ENCODE data around the gene C1orf53.

Gene C1orf53

GRCh38 chr1:197922070-197922390, 19.6 kb downstream of the C1orf53 start:
- TF ChIP-seq CTCF (IDR thresholded peaks at IDR 0.05; ENCODE audit: low read depth, low read length, missing control alignments): no peak
- DNase-seq (ENCODE audit: low read depth): no peak
- no peak overlapping the region for H3K4me3 ChIP-seq (ENCODE audit: low read depth, low read length)

- no peak for DNase-seq (ENCODE audit: low read depth)
- no peak for TF ChIP-seq CTCF (IDR thresholded peaks at IDR 0.05; ENCODE audit: low read depth, low read length, missing control alignments)
- H3K4me3 ChIP-seq (ENCODE audit: low read depth, low read length): no peak overlapping the region
Observed at GRCh38 chr1:197923038-197923437, 20.6 kb downstream of the C1orf53 start.

- no peak for DNase-seq (ENCODE audit: low read depth)
- TF ChIP-seq CTCF (IDR thresholded peaks at IDR 0.05; ENCODE audit: low read depth, low read length, missing control alignments): peak; percentile 70
Observed at GRCh38 chr1:197924516-197925123, 22.2 kb downstream of the C1orf53 start.

GRCh38 chr1:197927908-197928665, 25.7 kb downstream of the C1orf53 start:
- DNase-seq (ENCODE audit: low read depth): no peak
- H3K4me3 ChIP-seq (ENCODE audit: low read depth, low read length): no peak overlapping the region
- no peak for TF ChIP-seq CTCF (IDR thresholded peaks at IDR 0.05; ENCODE audit: low read depth, low read length, missing control alignments)

More at GRCh38 chr1:197924516-197925123, 22.2 kb downstream of the C1orf53 start:
- no peak overlapping the region for H3K4me3 ChIP-seq (ENCODE audit: low read depth, low read length)

- no peak overlapping the region; the same call in 1 of the 2 replicates for H3K4me3 ChIP-seq (ENCODE audit: low read depth, low read length)
- DNase-seq (ENCODE audit: low read depth): no peak
- TF ChIP-seq CTCF (IDR thresholded peaks at IDR 0.05; ENCODE audit: low read depth, low read length, missing control alignments): no peak
Observed at GRCh38 chr1:197928849-197929336, 26.5 kb downstream of the C1orf53 start.

- no peak overlapping the region for H3K4me3 ChIP-seq (ENCODE audit: low read depth, low read length)
- no peak for DNase-seq (ENCODE audit: low read depth)
- no peak for TF ChIP-seq CTCF (IDR thresholded peaks at IDR 0.05; ENCODE audit: low read depth, low read length, missing control alignments)
Observed at GRCh38 chr1:197933016-197933415, 30.6 kb downstream of the C1orf53 start.
